ENCODE data around the gene TANGO6. TPM values are rescaled to one million over a fixed set of nuclear protein-coding genes. Genes with fewer than 3 reads are reported as not detected.

The TANGO6 gene
- total RNA-seq, 2 donors from 2014 or later: 9.6 to 22.7 TPM

- Histone ChIP-seq H3K4me3 (no peak overlapping the region), H3K36me3 (replicated peaks in 1 of 2; ENCODE audit: insufficient read depth in 1 of 2, low read depth in 2 of 2) (peaks cover 0 to 2% of the 10 kb centered on the region in 2 donors), H3K4me1 (no peaks in the 10 kb centered on the region), H3K9me3 (no peaks in the 10 kb centered on the region), H3K27ac (no peak overlapping the region), H3K27me3 (no peaks in the 10 kb centered on the region)
- ATAC-seq (no peak), DNase-seq (no peak)
- TF ChIP-seq CTCF (IDR thresholded peaks at IDR 0.05) (no peak), POLR2A (IDR thresholded peaks at IDR 0.05) (no peak)
- intact Hi-C loops (cut with DNase I): no loop called here
- WGBS, 2 donors: 88 to 90% methylated on average over 2 of the region's 2 CpGs
These were observed 135.1 kb downstream of the TANGO6 start for GRCh38 chr16:68978303-68978954.

GRCh38 chr16:68980695-68981315, 137.5 kb downstream of the TANGO6 start:
- WGBS, 2 donors: 90 to 92% methylated on average over 13 to 15 of the region's 15 CpGs
- Histone ChIP-seq H3K4me1 (no peaks in the 10 kb centered on the region), H3K27me3 (no peaks in the 10 kb centered on the region), H3K9me3 (no peaks in the 10 kb centered on the region), H3K36me3 (replicated peaks in 1 of 2; ENCODE audit: insufficient read depth in 1 of 2, low read depth in 2 of 2) (no peaks in the 10 kb centered on the region), H3K4me3 (no peak overlapping the region), H3K27ac (no peak overlapping the region)
- no peak for ATAC-seq
- DNase-seq: no peak
- TF ChIP-seq CTCF (IDR thresholded peaks at IDR 0.05) (no peak), POLR2A (IDR thresholded peaks at IDR 0.05) (no peak)
- intact Hi-C loops (cut with DNase I): no loop called here

DNA sequence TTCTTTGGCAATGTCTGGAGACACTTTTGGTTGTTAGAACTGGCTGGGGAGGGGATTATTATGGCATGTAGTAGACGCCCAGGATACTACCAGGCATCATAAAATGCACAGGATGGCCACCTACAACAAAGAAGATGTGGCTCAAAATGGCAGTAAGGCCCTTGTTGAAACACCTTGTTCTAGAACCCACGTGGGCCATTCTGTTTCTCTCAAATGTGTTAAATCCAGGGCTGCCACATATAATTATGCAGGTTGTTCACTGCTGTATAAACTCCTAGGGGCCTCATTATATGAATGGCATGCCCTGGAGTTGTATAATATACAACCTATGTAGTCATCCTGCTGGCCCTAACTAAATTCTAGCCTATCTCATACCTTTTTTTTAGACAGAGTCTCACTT, 138.6 kb downstream of the TANGO6 start:
- H3K27me3 ChIP-seq: no peaks in the 10 kb centered on the region
- TF ChIP-seq POLR2A (IDR thresholded peaks at IDR 0.05): no peak
- no peak for TF ChIP-seq CTCF (IDR thresholded peaks at IDR 0.05)
- no peak overlapping the region for H3K4me3 ChIP-seq
- no peak overlapping the region for H3K27ac ChIP-seq
- H3K9me3 ChIP-seq: no peaks in the 10 kb centered on the region
- WGBS, 2 donors: 92 to 97% methylated on average over 2 of the region's 2 CpGs
- ATAC-seq: no peak
- no peaks in the 10 kb centered on the region for H3K36me3 ChIP-seq (replicated peaks in 1 of 2; ENCODE audit: insufficient read depth in 1 of 2, low read depth in 2 of 2)
- H3K4me1 ChIP-seq: no peaks in the 10 kb centered on the region
- intact Hi-C loops (cut with DNase I): no loop called here
- DNase-seq: no peak

DNA sequence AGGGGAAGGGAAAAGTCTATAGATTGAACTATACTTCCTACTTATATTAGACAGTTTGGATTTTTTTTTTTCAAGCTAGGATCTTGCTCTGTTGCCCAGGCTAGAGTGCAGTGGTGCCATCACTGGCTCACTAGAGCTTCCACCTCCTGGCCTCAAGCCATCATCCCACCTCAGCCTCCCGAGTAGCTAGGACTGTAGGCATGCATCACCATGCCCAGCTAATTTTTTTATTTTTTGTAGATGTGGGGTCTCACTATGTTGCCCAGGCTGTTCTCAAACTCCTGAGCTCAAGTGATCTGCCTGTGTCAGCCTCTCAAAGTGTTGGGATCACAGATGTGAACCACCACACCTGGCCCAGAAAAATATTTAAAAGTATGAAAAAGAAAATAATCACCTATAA, 141.1 kb downstream of the TANGO6 start:
- TF ChIP-seq POLR2A (IDR thresholded peaks at IDR 0.05): no peak
- TF ChIP-seq CTCF (IDR thresholded peaks at IDR 0.05): no peak
- no peak overlapping the region for H3K4me3 ChIP-seq
- H3K4me1 ChIP-seq: no peaks in the 10 kb centered on the region
- H3K27me3 ChIP-seq: no peaks in the 10 kb centered on the region
- ATAC-seq (no peak), DNase-seq (no peak)
- no peaks in the 10 kb centered on the region for H3K36me3 ChIP-seq (replicated peaks in 1 of 2; ENCODE audit: insufficient read depth in 1 of 2, low read depth in 2 of 2)
- 79 to 89% methylated on average over 1 of the region's 1 CpG for WGBS, 2 donors
- intact Hi-C loops (cut with DNase I): no loop called here
- no peak overlapping the region for H3K27ac ChIP-seq
- no peaks in the 10 kb centered on the region for H3K9me3 ChIP-seq

DNA sequence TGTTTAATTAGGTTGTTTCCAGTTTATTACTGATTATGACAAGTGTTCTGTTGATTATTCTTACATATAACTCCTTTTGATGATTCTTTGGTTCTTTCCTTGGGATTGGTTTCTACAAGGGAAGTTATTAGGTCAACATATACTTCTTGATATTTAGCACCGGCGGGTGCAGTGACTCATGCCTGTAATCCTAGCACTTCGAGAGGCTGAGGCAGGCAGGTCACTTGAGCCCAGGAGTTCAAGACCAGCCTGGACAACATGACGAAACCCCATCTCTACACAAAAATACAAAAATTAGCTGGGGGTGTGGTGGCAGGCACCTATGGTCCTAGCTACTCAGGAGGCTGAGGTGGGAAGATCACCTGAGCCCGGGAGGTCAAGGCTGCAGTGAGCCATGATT, 141.9 kb downstream of the TANGO6 start:
- no peak for DNase-seq
- Histone ChIP-seq H3K27ac (no peak overlapping the region), H3K4me3 (no peak overlapping the region), H3K36me3 (replicated peaks in 1 of 2; ENCODE audit: insufficient read depth in 1 of 2, low read depth in 2 of 2) (no peaks in the 10 kb centered on the region), H3K9me3 (no peaks in the 10 kb centered on the region), H3K4me1 (no peaks in the 10 kb centered on the region), H3K27me3 (no peaks in the 10 kb centered on the region)
- ATAC-seq: no peak
- TF ChIP-seq POLR2A (IDR thresholded peaks at IDR 0.05) (no peak), CTCF (IDR thresholded peaks at IDR 0.05) (no peak)
- intact Hi-C loops (cut with DNase I): no loop called here
- 91 to 96% methylated on average over 5 of the region's 5 CpGs for WGBS, 2 donors

Data from body of pancreas (tissue), 4 donors.